Astrocyte of the hippocampus (primary cell): ENCODE data around the gene NRDC.
"Not testable (repeated sequence)": the region's sequence is repeated elsewhere in the genome, so short reads cannot be mapped to it uniquely, and the experiment has no call there.

ENCODE experiments used
- DNase-seq: peaks from one replicate; pipeline ENCODE4 v3.0.0; 2011; ENCODE audit warnings: low read depth, low spot score

The NRDC gene

DNA sequence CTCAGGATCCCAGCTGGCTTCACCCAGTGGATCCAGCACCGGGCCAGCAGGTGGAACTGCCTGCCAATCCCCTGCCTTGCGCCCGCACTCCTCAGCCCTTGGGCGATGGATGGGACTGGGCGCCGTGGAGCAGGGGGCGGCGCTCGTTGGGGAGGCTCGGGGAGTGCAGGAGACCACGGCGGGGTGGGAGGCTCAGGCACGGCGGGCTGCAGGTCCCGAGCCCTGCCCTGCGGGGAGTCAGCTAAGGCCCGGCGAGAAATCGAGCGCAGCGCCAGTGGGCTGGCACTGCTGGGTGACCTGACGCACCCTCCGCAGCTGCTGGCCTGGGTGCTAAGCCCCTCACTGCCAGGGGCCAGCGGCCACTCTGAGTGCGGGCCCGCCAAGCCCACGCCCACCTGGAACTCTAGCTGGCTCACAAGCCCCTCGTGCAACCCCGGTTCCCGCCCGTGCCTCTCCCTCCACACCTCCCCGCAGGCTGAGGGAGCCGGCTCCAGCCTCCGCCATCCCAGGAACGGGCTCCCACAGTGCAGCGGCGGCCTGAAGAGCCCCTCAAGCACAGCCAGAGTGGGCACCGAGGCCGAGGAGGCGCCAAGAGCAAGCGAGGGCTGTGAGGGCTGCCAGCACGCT is 31.1 kb downstream of the NRDC start:
- no peak for DNase-seq

DNA sequence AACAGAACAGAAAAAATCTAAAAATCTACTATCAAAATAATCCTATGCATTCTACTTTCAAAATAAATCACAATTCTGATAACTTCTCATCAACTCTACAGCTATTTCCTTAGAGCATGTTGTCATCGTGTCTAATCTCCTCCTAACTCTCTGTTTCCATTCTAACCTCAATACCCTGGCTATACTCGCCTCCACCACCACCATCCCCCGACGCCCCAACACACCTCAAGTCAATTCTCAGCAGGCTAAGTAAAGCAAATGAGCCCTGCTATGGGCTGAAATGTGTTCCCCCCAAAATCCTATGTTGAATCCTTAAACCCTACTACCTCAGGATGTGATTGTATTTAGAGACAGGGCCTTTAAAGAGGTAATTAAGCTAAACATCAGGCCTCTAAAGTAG is 34.6 kb downstream of the NRDC start:
- DNase-seq, result no peak

DNA sequence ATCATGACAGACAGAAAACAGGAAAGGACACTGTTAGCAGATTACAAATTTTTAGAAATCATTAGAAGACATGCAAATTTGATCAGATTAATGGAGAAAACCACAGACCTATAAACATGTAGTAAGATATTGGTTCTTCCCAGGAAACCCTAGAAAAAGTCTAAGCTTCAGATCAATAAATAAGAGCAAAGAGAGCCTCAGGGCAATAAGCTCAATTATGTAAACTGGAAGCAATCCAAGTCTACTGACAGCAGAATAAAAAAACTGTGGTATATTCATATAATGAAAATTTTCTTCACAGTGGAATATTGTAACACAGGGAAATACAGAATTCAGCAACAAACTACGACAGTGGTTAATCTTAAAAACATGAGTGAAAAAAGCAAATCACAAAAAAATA is 36.3 kb downstream of the NRDC start:
- no peak for DNase-seq

DNA sequence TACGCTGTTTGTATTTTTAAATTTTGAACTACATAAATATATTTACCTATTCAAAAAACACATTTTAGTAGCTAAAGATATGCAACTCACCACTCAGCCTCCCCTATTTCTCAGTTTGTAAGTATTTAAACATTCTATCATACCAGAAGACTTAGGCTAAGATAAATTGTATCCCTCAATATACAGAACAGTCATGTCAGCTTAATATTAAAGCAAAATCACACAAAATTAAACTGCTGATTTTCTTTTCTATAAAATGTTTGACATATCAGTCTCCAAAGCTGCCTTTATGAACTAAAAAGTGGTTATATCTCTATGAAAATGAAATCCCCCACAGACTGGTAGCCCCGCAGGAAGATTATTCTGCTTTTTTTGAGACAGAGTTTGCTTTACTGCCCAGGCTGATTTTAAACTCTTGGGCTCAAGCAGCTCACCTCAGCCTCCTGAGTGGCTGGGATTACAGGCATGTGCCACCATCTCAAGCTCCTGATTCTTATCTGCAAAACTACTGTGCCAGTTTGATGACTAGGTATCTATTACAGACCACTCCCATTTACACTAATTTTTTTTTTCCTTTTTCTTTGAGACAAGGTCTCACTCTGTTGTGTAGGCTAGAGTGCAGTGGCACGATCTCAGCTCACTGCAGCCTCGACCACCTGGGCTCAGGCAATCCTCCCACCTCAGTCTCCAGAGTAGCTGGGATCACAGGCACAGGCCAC is 37.6 kb downstream of the NRDC start:
- no peak for DNase-seq

DNA sequence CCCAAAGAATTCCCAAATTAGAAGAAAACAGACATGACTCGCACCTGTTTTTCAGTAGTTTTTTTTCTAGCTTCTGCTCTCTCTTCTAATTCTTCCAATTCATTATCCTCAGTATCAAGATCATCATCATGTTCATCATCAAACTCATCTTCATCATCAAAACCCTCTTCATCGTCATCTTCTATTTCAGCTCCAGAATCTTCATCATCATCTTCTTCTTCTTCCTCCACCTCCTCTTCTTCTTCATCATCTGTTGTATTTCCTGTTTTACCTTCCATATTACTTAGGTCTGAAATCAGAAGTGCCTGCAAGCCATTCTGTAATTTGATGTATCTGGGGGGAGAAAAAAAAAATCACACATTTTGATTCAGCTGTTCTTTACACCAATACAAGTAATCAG is 38.3 kb downstream of the NRDC start:
- no peak for DNase-seq

DNA sequence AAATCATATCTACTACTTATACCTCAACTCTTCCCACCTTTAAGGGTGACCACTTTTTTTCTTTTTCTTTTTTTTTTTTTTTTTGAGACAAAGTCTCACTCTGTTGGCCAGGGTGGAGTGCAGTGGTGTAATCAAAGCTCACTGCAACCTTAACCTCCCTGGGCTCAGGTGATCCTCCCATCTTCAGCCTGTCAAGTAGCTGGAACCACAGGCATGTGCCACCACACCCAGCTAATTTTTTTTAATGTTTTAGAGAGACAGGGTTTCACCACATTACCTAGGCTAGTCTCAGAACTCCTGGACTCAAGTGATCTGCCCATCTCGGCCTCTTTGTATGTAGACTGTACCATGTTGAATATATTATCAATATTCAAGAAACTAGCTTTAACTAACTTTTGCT is 39.4 kb downstream of the NRDC start:
- no peak for DNase-seq

DNA sequence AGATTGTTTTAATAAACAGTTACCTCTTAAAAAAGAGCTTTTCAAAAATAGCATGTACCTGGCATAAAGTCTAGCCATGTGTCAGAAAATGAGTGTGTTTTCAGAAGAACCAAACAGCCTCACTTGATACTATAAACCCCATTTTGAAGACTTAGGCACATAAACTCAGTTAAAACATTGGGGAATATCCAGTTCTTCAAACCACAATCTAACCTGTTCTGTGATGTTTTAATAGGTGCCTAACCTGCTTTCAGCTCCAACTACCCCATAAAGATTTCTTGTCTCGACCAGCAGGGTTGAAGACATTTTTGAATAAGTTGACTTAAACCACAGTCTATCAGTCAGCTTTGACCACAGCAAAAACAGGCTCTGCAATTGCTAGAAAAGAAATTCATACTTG is 41.3 kb downstream of the NRDC start:
- DNase-seq, result no peak

DNA sequence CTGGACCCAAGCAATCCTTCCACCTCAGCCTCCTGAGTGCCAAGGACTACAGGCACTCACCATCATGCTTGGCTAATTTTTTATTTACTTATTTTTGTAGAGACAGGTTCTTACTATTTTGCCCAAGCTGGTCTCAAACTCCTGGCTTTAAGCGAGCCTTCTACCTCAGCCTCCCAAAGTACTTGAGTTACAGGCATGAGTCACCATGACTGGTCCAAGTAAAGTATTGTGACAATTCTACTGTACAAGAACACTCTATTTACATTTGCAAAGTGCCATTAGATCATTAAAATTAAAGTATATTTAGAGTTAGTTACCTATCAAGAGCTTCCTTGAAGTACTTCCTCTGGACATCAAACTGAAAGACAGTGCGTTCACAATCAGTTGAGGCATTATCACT is 44.8 kb downstream of the NRDC start:
- no peak for DNase-seq

DNA sequence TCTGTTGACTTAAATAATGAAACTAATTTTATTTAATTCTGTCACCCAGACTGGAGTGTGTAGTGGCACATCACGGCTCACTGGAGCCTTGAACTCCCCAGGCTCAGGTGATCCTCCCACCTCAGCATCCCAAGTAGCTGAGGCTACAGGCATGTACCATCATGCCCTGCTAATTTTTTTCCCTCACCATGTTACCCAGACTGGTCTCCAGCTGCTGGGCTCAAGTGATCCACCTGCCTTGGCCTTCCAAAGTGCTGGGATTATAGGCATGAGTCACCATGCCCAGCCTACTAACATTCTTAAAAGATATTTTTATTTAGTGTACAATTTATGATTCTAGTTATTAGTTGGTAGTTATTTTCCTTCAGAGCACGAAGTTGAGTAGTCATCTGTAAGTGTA is 49.5 kb downstream of the NRDC start:
- no peak for DNase-seq

DNA sequence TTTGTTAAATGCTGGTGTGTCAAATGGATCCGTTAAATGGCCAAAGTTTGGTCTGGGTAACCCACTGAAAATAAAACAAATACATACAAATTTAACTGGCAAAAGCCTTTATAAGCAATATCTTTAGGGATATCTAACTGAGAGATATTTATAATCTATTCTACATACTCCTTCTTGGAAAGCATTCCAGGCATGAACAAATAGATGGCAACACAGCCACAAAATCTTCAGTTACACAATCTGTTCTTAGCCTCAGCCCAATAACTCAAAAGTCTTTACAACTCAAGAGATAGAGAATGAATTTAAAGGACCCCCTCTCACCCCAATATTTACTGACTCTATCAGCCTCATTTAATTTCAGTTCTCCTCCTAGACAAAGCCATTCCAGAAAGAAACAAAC is 58.7 kb downstream of the NRDC start:
- peak; percentile 5 for DNase-seq

DNA sequence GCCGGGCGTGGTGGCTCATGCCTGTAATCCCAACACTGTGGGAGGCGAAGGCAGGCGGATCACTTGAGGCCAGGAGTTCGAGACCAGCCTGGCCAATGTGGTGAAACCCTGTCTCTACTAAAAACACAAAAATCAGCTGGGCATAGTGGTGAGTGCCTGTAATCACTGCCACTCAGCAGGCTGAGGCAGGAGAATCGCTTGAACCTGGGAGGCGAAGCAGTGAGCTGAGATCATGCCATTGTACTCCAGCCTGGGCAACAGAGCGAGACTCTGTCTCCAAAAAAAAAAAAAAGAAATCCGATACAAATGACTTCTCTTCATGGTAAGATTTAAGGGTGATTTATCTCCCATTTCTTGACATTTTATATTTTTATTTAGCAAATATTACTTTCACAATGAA is 59.5 kb downstream of the NRDC start:
- DNase-seq, result not testable (repeated sequence)

DNA sequence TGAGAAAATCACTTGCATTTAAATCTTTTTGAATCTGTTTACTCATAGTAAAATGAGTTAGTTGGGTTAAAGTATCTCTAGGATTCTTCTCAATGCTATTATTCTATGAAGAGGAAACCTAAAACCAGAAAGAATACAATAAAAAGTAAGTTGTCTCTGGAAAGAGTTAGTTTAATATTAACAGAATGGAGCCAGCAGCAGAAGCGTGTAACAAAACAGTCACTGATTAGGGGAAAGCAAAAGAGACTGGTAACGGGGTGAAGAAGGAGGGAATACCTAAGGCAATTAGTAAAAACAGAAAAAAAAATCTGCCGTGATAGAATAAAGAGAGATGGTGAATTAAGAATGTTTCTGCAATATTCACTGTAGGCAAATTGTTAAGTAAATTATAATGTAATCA is 60.0 kb downstream of the NRDC start:
- no peak for DNase-seq

DNA sequence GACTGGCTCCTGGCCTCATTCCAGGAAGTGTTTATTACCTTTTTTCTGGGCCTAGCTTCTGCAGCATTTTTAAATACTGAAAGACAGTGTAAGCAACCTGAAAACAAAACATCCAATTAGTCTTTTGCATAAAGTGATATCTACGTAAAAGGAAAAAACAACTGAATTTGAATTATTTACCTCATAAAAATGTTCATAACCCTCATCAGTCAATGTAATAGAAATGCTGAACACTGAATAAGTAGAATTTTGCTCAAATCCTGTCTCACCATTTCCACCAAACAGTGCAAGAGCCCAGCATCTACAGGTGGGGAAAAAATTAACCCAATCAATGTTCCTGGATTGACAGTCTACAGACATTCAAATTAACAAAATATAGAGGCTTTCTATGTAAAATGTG is 64.0 kb downstream of the NRDC start:
- no peak for DNase-seq

DNA sequence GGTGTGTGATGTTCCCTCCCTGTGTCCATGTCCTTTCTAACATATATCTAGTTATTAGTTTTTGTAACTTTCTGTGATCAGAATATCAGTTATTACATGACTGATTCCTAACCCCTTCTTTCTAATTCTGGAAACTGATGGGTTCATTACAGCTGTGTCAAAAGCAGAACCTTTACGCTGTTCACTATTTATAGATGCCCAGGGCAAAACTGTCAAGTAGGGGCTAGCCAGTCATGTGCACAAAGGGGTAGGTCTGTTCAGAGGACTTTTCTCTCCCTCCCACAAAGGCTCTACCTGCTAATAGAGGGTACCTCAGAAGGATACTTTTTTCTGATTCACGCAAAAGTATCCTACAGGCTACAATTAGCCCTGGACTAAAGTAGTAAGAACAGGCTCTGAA is 79.2 kb downstream of the NRDC start:
- DNase-seq, result no peak

DNA sequence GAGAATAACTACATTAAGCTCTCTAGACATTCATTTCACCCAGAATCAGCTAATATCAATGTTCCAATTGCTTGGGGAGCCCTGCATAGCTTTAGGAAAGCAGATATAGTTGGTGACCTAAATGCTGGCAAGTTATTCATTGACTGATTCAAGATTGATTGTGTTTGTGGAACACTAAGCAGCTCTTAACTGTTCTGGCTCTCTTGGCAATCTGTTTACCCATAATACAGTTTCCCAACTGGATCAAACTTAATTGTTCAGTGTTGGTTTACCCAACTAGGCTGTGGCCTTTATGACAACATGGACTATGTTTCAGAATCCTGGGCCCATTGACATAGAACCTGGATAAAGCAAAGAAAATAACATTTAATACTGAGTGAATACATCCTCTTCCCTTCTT is 83.7 kb downstream of the NRDC start:
- DNase-seq, result no peak

DNA sequence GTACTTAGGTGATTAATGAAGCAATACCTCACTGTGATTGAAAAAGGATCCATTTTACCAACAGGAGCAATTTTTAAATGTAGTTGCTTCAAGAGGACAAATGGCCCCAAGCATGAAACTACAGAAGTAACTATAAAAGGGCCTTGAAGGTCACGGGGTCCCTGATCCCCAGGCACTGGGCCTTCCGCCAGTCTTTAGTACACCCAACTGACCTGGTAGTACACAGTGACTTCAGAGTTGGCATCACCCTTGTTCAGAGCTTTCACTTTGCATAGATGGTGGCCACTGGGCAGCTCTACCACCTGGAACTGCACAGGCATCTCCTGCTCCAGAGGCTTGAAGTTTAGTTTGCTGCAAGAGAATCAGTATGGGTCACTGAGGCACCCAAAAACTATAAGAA is 84.3 kb downstream of the NRDC start:
- DNase-seq, result no peak

DNA sequence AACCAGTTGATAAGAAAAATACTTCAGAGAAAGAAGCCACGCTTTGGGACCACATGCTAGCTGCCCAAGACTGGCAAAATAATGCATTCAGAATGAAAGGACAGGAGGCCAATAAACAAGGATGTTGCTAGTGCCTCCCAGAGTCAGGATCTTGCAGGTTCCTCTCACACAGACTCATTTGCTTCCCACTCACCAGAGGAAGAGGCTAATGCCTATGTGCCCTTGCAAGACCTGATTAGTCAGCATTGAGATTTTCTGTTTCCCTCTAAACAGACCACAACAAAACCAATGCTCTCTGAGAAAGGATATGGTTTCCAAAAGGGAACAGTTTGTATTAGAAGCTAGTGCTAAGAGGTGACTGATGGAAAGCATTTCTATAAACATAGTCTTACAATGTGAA is 85.7 kb downstream of the NRDC start:
- peak; percentile 56 for DNase-seq

DNA sequence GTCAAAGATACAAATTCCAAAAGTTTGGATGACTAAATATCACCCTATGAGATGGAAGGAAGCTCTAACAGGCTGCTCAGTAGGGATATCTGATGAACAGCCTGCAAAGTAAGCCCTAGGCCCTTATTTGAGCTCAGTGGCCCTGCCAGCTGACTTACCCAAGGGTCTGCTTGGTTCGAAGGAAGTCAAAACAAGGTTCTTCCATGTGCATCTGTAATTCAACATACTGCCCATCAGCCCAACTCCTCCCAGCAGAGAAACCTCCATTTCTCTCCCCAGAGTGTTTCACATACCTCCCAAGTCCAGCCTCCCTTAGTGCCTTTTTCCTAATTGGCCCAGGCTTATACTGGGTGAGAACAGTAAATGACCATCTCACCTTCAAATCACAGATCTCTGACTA is 86.6 kb downstream of the NRDC start:
- no peak for DNase-seq

DNA sequence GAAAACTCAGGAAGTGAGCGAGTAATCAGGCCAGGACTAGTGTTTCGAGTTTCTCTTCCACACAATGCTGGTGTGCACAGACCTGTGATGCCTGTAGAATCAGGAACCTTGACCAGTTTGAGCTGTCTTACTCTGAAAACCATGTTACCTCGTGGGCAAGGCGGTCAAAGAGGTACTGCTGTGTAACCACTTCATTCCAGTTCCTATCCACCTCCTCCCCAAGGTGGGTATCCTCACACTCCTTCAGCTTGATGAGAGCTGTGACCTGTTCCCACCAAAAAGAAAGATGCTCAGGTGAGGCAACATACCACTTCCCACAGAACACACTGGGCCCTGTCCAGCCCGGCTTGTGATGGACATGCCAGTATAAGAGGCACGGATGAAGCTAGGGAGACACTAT is 88.1 kb downstream of the NRDC start:
- no peak for DNase-seq

DNA sequence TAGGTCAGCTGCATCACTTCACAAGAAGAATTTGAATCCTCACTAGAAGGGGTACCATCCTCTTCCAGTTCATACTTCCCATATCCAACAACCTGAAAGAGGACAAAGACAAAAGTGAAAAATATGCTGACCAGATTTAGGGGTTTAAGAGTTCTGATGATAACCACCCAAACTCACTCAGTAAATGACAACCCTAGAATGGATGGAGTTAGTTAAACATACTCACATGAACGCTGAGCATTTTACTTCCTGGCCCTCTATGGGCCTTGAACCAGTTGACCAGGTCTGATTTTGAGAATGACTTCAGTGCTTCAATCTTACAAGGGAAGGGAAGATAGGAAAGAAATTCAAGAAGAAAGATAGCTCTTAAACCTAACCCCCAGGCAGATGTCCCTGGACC is 89.2 kb downstream of the NRDC start:
- DNase-seq, result no peak

DNA sequence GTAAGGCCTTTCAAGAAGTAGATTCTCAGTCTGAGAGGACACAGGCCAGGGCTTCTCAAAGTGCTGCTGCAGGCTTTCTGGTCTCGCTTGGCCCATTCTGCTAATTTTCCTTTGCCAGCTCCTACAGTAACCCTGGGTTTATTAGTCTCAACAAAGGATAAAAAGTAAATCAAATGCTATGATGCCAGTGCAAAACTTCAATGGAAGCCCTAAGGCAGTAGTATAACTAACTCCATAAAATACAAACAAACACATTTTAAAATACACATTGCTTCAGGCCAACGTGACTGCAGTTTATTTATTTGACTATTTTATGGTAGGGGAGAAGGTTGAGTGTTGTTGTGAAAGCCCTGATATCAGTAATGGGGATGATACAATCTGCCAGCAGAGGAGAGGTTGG is 89.6 kb downstream of the NRDC start:
- DNase-seq, result no peak

DNA sequence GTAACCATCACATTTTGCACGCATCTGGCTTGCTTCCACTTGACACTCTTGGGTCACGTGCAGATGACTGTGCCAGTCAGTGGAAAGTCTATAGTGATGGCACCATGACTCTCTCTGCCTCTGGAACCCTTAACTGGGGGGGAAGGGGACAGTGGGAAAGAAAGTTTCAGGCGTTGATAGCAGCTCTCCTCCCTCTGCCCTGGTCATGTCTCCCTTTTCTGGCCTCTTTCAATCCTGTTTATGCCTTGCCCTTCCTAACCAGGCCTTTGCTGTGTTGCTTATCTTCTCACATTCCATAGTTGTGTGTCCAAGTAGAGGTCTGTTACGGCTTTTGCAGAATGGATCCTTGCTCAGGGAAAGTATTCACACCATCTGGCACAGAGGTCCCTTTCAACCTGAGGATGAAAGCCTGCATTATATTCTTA is 93.5 kb downstream of the NRDC start:
- DNase-seq, result peak; percentile 17

DNA sequence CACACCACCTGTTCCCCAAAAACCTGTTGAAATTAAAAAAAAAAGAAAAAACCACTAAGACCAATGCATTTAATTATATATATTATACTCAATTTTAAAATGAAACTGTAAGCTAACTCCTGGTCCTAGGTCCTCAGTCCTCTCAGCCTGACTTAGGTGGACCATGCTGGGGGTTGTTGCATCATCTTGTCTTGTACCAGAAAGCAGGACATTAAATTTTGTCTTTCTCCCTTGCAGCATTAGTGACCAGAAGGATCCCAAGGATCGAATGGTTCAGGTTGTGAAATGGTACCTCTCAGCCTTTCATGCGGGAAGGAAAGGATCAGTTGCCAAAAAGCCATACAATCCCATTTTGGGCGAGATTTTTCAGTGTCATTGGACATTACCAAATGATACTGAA is 97.6 kb downstream of the NRDC start:
- DNase-seq, result no peak

DNA sequence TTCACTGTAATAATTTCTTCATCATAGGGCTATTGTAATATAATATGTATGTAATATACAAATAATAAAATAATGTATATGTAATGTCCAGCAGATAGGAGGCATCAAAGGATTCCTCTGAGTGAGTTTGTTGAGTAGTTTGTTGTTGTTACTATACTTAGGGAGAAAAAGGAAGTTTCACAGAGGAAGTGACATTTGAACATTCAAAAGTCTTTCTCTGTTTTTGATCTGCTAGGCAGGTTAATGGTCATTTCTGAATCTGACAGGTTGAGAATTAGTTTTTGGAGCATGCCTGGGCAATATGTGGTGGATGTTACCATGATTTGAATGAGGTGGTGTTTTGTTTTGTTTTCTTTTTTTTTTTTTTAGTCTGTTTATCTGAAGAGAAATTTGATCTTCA is 102.1 kb downstream of the NRDC start:
- DNase-seq, result no peak
